GM12878 (cell line): ENCODE data around the gene CHST14. TPM values are rescaled to one million over a fixed set of nuclear protein-coding genes. Genes with fewer than 3 reads are reported as not detected.

Experiments
- ATAC-seq: fragments of 200-7000 bp; cut with Tn5 transposase; 3 replicates; pipeline ENCODE4 v1.9.1; 2020; ENCODE audit warnings: mild to moderate bottlenecking, moderate library complexity
- BruUV-seq: library from RNA; stranded (reverse); fragments of 400-500 nt; replicated peaks from 2 replicates; lab custom pipeline; 2021; lab: Mats Ljungman, UMichigan
- CTCF ChIA-PET: fragments of 300-600 bp; sonication (Branson Sonifier 250); formaldehyde crosslinking; extraction: SDS; loops from one replicate; lab custom pipeline; 2021; ENCODE audit warnings: inconsistent platforms; lab: Yijun Ruan, JAX
- POLR2A ChIA-PET: fragments of 350-600 bp; formaldehyde crosslinking; extraction: SDS; loops from one replicate; lab custom pipeline; 2021; ENCODE audit warnings: inconsistent platforms; lab: Charles Lee
- RAD21 ChIA-PET: fragments of 300-600 bp; sonication (Branson Sonifier 250); formaldehyde crosslinking; loops from one replicate; lab custom pipeline; 2023; ENCODE audit warnings: antibody characterized with exemption; ENCODE audit not compliant: unreplicated experiment; lab: Charles Lee
- SMC1A ChIA-PET: fragments of 300-600 bp; sonication (Branson Sonifier 250); formaldehyde crosslinking; loops from one replicate; lab custom pipeline; 2023; ENCODE audit not compliant: unreplicated experiment, uncharacterized antibody; lab: Charles Lee
- DNase-seq: peaks from one replicate; pipeline ENCODE4 v3.0.0-alpha.2; 2011; ENCODE audit warnings: low read depth, low spot score
- FAIRE-seq: peaks from 3 replicates; lab custom pipeline; 2011; peaks lifted over from hg19 to GRCh38; lab: Jason Lieb, UNC
- H2AFZ ChIP-seq: 2 replicates; pipeline ENCODE4 v1.6.0; 2011; ENCODE audit warnings: low read depth, low read length, control low read depth; ENCODE audit not compliant: control insufficient read depth
- H3K27ac ChIP-seq: 2 replicates; pipeline ENCODE4 v1.5.1; 2011; ENCODE audit warnings: control low read depth; ENCODE audit not compliant: control insufficient read depth, insufficient read depth
- H3K27me3 ChIP-seq, 2 experiments: replicated peaks in 1 of 2; 2 replicates each; pipeline versions ENCODE4 v1.6.0 to v1.6.1; 2011; ENCODE audit warnings: low read length in 1 of 2; ENCODE audit not compliant: control insufficient read depth in 2 of 2, insufficient read depth in 2 of 2
- H3K36me3 ChIP-seq, 2 experiments: 2 replicates each; pipeline ENCODE4 v1.5.1; 2011; ENCODE audit warnings: low read length in 1 of 2; ENCODE audit not compliant: control insufficient read depth in 2 of 2, insufficient read depth in 2 of 2
- H3K4me1 ChIP-seq: 2 replicates; pipeline ENCODE4 v1.6.1; 2011; ENCODE audit warnings: mild to moderate bottlenecking, low read length, moderate library complexity, mixed read lengths; ENCODE audit not compliant: control insufficient read depth, insufficient read depth
- H3K4me2 ChIP-seq: 2 replicates; pipeline ENCODE4 v1.6.0; 2011; ENCODE audit warnings: control low read depth; ENCODE audit not compliant: control insufficient read depth, insufficient read depth
- H3K4me3 ChIP-seq: fragments of 200-600 bp; sonication (generic); 2 replicates; pipeline ENCODE4 v1.5.1; 2016
- H3K79me2 ChIP-seq: 2 replicates; pipeline ENCODE4 v1.6.0; 2011; ENCODE audit warnings: low read length; ENCODE audit not compliant: control insufficient read depth, insufficient read depth
- H3K9ac ChIP-seq: 2 replicates; pipeline ENCODE4 v1.8.0; 2011; ENCODE audit warnings: low read length, control low read depth, mixed read lengths; ENCODE audit not compliant: control insufficient read depth, insufficient read depth
- H3K9me3 ChIP-seq: replicated peaks from 3 replicates; pipeline ENCODE4 v1.5.1; 2011; ENCODE audit warnings: mild to moderate bottlenecking, low read length; ENCODE audit not compliant: control insufficient read depth, insufficient read depth
- H4K20me1 ChIP-seq: 2 replicates; pipeline ENCODE4 v1.6.0; 2011; ENCODE audit not compliant: control insufficient read depth, insufficient read depth
- CHD2 ChIP-seq: IDR thresholded peaks from 2 replicates; pipeline ENCODE4 v1.6.1; 2011; ENCODE audit warnings: low read depth, low read length, improper control_type of control experiment, borderline replicate concordance
- CREM ChIP-seq: IDR thresholded peaks from 2 replicates; pipeline ENCODE4 v1.6.1; 2014; ENCODE audit warnings: antibody characterized with exemption, low read depth
- EP300 ChIP-seq, 2 experiments: fragments of 150-350 bp in 1 of 2; IDR thresholded peaks; 2 replicates each; pipeline ENCODE4 v1.6.1; 2011 to 2012; ENCODE audit warnings: low read depth in 2 of 2, low read length in 2 of 2, borderline replicate concordance in 1 of 2, improper control_type of control experiment in 1 of 2, inconsistent platforms in 1 of 2; ENCODE audit not compliant: control insufficient read depth in 1 of 2
- MEF2A ChIP-seq: IDR thresholded peaks from 2 replicates; pipeline ENCODE4 v1.6.1; 2011; ENCODE audit warnings: low read depth, mild to moderate bottlenecking, low read length, moderate library complexity; ENCODE audit not compliant: insufficient read depth
- MYB ChIP-seq: fragments of 150-350 bp; IDR thresholded peaks from 2 replicates; pipeline ENCODE4 v1.6.1; 2014; ENCODE audit warnings: mild to moderate bottlenecking, low read depth, low read length, borderline replicate concordance
- NRF1 ChIP-seq: conservative IDR thresholded peaks from 2 replicates; pipeline ENCODE4 v1.6.1; 2011; ENCODE audit warnings: mild to moderate bottlenecking, low read depth, low read length, improper control_type of control experiment
- RAD21 ChIP-seq: IDR thresholded peaks from 2 replicates; pipeline ENCODE4 v1.6.1; 2011; ENCODE audit warnings: mild to moderate bottlenecking, low read depth, low read length, moderate library complexity; ENCODE audit not compliant: insufficient read depth
- RFX5 ChIP-seq: IDR thresholded peaks from 2 replicates; pipeline ENCODE4 v1.6.1; 2011; ENCODE audit warnings: low read depth, low read length, improper control_type of control experiment
- SPI1 ChIP-seq: IDR thresholded peaks from 2 replicates; pipeline ENCODE4 v1.6.1; 2011; ENCODE audit warnings: low read depth, mild to moderate bottlenecking, low read length, moderate library complexity, borderline replicate concordance; ENCODE audit not compliant: insufficient read depth
- STAT3 ChIP-seq: IDR thresholded peaks from 2 replicates; pipeline ENCODE4 v1.6.1; 2011; ENCODE audit warnings: low read depth, low read length, improper control_type of control experiment
- TCF12 ChIP-seq: IDR thresholded peaks from 2 replicates; pipeline ENCODE4 v1.6.1; 2011; ENCODE audit warnings: low read depth, mild to moderate bottlenecking, low read length
- ZNF622 ChIP-seq: fragments of 450-650 bp; IDR thresholded peaks from 2 replicates; pipeline ENCODE4 v1.6.1; 2017; ENCODE audit warnings: mild to moderate bottlenecking, inconsistent platforms
- WGBS: methylation state at CpG from one replicate; pipeline ENCODE4 v1.1.6; 2016; ENCODE audit warnings: low lambda C conversion rate; ENCODE audit not compliant: insufficient replicate concordance, insufficient coverage; ENCODE audit errors: missing lambda C conversion rate; 5-methylcytosine and 5-hydroxymethylcytosine counted together
- in situ Hi-C: fragments of 300-500 bp; cut with MboI; formaldehyde crosslinking; loops from 9 replicates; pipeline ENCODE4 v1.14.3; 2018; ENCODE audit warnings: mixed read lengths
- intact Hi-C: fragments of 100-400 bp; cut with micrococcal nuclease; formaldehyde crosslinking; loops from one replicate; pipeline ENCODE4 v1.14.2; 2022; ENCODE audit not compliant: unreplicated experiment
- polyA plus RNA-seq, 11 experiments: library from polyadenylated mRNA; depleted of rRNA in 4 of 11; unstranded in 6 of 11; stranded (reverse) in 5 of 11; fragments of >200 nt; fragmentation: Nextera tagmentation in 4 of 11; fragmentation: Illumina TruSeq in 1 of 11; extraction: Ambion mirVana in 4 of 11; extraction: Trizol in 1 of 11; gene quantifications; 1 replicate in 1 of 11; 2 replicates in 10 of 11; pipeline versions ENCODE4 v1.2.1 to v1.2.3, GENCODE V29; 2011 to 2016; ENCODE audit warnings: inconsistent platforms in 2 of 11, missing spikeins in 2 of 11, low read depth in 1 of 11
- total RNA-seq, 4 experiments: library from RNA; depleted of rRNA in 3 of 4; stranded (reverse); fragments of >200 nt in 3 of 4; fragmentation: Illumina TruSeq in 1 of 4; extraction: Trizol in 1 of 4; gene quantifications; 2 replicates each; pipeline versions ENCODE4 v1.2.1 to v1.2.3, GENCODE V29; 2013 to 2021
- TF ChIP-seq, protein P1 (sequence below): fragments of 150-350 bp; IDR thresholded peaks from 2 replicates; pipeline ENCODE4 v1.6.1; 2016; ENCODE audit warnings: low read depth, low read length
- TF ChIP-seq, protein P2 (sequence below): fragments of 450-650 bp; IDR thresholded peaks from 2 replicates; pipeline ENCODE4 v1.6.1; 2017; ENCODE audit warnings: antibody characterized with exemption, mild to moderate bottlenecking, moderate library complexity

CHST14 gene
- total and polyA plus RNA-seq, 10 of the 15 experiments (the other 5 are each of a cell fraction or from before 2014, with no cell fraction given), result 1.3 to 12.8 (median 6.2) TPM

- H3K27ac ChIP-seq, result peak overlapping the region; percentile 6; the same call in 1 of the 2 replicates
- peaks cover 3% of the 10 kb centered on the region; the same call in 1 of the 2 replicates for H3K79me2 ChIP-seq
- peaks cover 24% of the 10 kb centered on the region for H3K4me1 ChIP-seq
- no peak overlapping the region for H3K4me3 ChIP-seq
- ATAC-seq (no peak), FAIRE-seq (no peak), DNase-seq (no peak)
- H3K4me2 ChIP-seq, result no peak overlapping the region
- ChIA-PET CTCF (interaction anchor here (0.6 to 0.8 kb wide), 3 partner anchors 9 to 122 kb away, joined by 3 to 4 read pairs (median 3); no protein-coding TSS in a partner anchor), POLR2A (interaction anchor here (1.0 kb wide), 1 partner anchor 10 kb away, joined by 3 read pairs; no protein-coding TSS in a partner anchor), RAD21 (no interaction called here), SMC1A (no interaction called here)
- H3K27me3 ChIP-seq, result no peaks in the 10 kb centered on the region
- no peak overlapping the region for H3K9ac ChIP-seq
- no TSS peak for BruUV-seq
- intact Hi-C loops (no loop called here), in situ Hi-C loops (no loop called here)
- H2AFZ ChIP-seq, result no peak overlapping the region
- H3K9me3 ChIP-seq, result no peaks in the 10 kb centered on the region
- 73% methylated on average over 6 of the region's 7 CpGs for WGBS
- H4K20me1 ChIP-seq, result no peaks in the 10 kb centered on the region; the same call in 1 of the 2 replicates
- H3K36me3 ChIP-seq, result peaks cover 14 to 15% of the 10 kb centered on the region in 2 experiments
- TF ChIP-seq EP300 (IDR thresholded peaks at IDR 0.05; ENCODE audit: borderline replicate concordance in 1 of 2, control insufficient read depth in 1 of 2, low read depth in 2 of 2, low read length in 2 of 2) (no peak), TCF12 (no peak), STAT3 (no peak), RAD21 (no peak), SPI1 (no peak), CREM (no peak), MEF2A (no peak), RFX5 (no peak), MYB (no peak), CHD2 (no peak), NRF1 (no peak), ZNF622 (no peak)
- TF ChIP-seq, protein P1, sequence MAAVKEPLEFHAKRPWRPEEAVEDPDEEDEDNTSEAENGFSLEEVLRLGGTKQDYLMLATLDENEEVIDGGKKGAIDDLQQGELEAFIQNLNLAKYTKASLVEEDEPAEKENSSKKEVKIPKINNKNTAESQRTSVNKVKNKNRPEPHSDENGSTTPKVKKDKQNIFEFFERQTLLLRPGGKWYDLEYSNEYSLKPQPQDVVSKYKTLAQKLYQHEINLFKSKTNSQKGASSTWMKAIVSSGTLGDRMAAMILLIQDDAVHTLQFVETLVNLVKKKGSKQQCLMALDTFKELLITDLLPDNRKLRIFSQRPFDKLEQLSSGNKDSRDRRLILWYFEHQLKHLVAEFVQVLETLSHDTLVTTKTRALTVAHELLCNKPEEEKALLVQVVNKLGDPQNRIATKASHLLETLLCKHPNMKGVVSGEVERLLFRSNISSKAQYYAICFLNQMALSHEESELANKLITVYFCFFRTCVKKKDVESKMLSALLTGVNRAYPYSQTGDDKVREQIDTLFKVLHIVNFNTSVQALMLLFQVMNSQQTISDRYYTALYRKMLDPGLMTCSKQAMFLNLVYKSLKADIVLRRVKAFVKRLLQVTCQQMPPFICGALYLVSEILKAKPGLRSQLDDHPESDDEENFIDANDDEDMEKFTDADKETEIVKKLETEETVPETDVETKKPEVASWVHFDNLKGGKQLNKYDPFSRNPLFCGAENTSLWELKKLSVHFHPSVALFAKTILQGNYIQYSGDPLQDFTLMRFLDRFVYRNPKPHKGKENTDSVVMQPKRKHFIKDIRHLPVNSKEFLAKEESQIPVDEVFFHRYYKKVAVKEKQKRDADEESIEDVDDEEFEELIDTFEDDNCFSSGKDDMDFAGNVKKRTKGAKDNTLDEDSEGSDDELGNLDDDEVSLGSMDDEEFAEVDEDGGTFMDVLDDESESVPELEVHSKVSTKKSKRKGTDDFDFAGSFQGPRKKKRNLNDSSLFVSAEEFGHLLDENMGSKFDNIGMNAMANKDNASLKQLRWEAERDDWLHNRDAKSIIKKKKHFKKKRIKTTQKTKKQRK, result no peak
- TF ChIP-seq, protein P2, sequence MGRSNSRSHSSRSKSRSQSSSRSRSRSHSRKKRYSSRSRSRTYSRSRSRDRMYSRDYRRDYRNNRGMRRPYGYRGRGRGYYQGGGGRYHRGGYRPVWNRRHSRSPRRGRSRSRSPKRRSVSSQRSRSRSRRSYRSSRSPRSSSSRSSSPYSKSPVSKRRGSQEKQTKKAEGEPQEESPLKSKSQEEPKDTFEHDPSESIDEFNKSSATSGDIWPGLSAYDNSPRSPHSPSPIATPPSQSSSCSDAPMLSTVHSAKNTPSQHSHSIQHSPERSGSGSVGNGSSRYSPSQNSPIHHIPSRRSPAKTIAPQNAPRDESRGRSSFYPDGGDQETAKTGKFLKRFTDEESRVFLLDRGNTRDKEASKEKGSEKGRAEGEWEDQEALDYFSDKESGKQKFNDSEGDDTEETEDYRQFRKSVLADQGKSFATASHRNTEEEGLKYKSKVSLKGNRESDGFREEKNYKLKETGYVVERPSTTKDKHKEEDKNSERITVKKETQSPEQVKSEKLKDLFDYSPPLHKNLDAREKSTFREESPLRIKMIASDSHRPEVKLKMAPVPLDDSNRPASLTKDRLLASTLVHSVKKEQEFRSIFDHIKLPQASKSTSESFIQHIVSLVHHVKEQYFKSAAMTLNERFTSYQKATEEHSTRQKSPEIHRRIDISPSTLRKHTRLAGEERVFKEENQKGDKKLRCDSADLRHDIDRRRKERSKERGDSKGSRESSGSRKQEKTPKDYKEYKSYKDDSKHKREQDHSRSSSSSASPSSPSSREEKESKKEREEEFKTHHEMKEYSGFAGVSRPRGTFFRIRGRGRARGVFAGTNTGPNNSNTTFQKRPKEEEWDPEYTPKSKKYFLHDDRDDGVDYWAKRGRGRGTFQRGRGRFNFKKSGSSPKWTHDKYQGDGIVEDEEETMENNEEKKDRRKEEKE, result no peak
Observed at GRCh38 chr15:40466426-40467260, 4.1 kb upstream of the CHST14 start.
